ENCODE measurements around the gene SPRED1.

Gene SPRED1

GRCh38 chr15:38401701-38402100 is 149.1 kb downstream of the SPRED1 start:
- H3K4me3 ChIP-seq (ENCODE audit: low read length) = no peak overlapping the region
- no peak for DNase-seq (ENCODE audit: low read depth, low spot score)

GRCh38 chr15:38406436-38406835 is 153.8 kb downstream of the SPRED1 start:
- DNase-seq (ENCODE audit: low read depth, low spot score) = no peak
- H3K4me3 ChIP-seq (ENCODE audit: low read length) = no peak overlapping the region

All from Jurkat, Clone E6-1 (cell line).